Occipital lobe (tissue), 2 donors: ENCODE data around the gene CKMT1B. TPM values are rescaled to one million over a fixed set of nuclear protein-coding genes. Genes with fewer than 3 reads are reported as not detected.
"Not testable (repeated sequence)": the region's sequence is repeated elsewhere in the genome, so short reads cannot be mapped to it uniquely, and the experiment has no call there.

ENCODE experiments used
- DNase-seq: peaks from one replicate; lab custom pipeline; 2025; lab: John Stamatoyannopoulos, UW
- total RNA-seq: library from RNA; depleted of rRNA; stranded (reverse); fragments of >200 nt; gene quantifications from one replicate; pipeline ENCODE4 v1.2.3, GENCODE V29; 2014

The CKMT1B gene
- 6.7 TPM for total RNA-seq

- not testable (repeated sequence) for DNase-seq
Measured at GRCh38 chr15:43593328-43594190, at the start of gene CKMT1B. Gene CKMT1B, plus strand, starts transcription at chr15:43594027. Its CDS starts 192 bp downstream, at chr15:43594219.

- DNase-seq = no peak
Measured at GRCh38 chr15:43544266-43544665, 49.6 kb upstream of the CKMT1B start.

GRCh38 chr15:43545426-43545825 lies 48.4 kb upstream of the CKMT1B start:
- DNase-seq = no peak

- DNase-seq = no peak
Measured at GRCh38 chr15:43547539-43547938, 46.3 kb upstream of the CKMT1B start.

- DNase-seq = no peak
Measured at GRCh38 chr15:43550527-43551363, 43.1 kb upstream of the CKMT1B start.

GRCh38 chr15:43552256-43552655 lies 41.6 kb upstream of the CKMT1B start:
- DNase-seq = no peak

GRCh38 chr15:43552986-43553385 lies 40.8 kb upstream of the CKMT1B start:
- no peak for DNase-seq

- not testable (repeated sequence) for DNase-seq
Measured at GRCh38 chr15:43562753-43563152, 31.1 kb upstream of the CKMT1B start.

GRCh38 chr15:43563793-43564192 lies 30.0 kb upstream of the CKMT1B start:
- not testable (repeated sequence) for DNase-seq

- not testable (repeated sequence) for DNase-seq
Measured at GRCh38 chr15:43566615-43567014, 27.2 kb upstream of the CKMT1B start.

GRCh38 chr15:43574607-43575006 lies 19.2 kb upstream of the CKMT1B start:
- DNase-seq = not testable (repeated sequence)

- not testable (repeated sequence) for DNase-seq
Measured at GRCh38 chr15:43589778-43590466, 3.9 kb upstream of the CKMT1B start, which contains the start of gene PPIP5K1. Gene PPIP5K1, minus strand, starts transcription at chr15:43590208. Its CDS starts 5,704 bp downstream, at chr15:43584504.

- DNase-seq = not testable (repeated sequence)
Measured at GRCh38 chr15:43592841-43593240, 986 bp upstream of the CKMT1B start.

GRCh38 chr15:43599131-43599530 lies 5.3 kb downstream of the CKMT1B start:
- not testable (repeated sequence) for DNase-seq

GRCh38 chr15:43600200-43600599 lies 6.4 kb downstream of the CKMT1B start:
- DNase-seq = not testable (repeated sequence)

GRCh38 chr15:43602233-43602632 lies 8.4 kb downstream of the CKMT1B start:
- DNase-seq = peak; percentile 6

- not testable (repeated sequence) for DNase-seq
Measured at GRCh38 chr15:43617750-43618149, 23.9 kb downstream of the CKMT1B start.

- DNase-seq = not testable (repeated sequence)
Measured at GRCh38 chr15:43618700-43619099, 24.9 kb downstream of the CKMT1B start, which contains the start of gene STRC. Gene STRC, minus strand, starts transcription at chr15:43618800. Its CDS starts 78 bp downstream, at chr15:43618722.

GRCh38 chr15:43622068-43622799 lies 28.4 kb downstream of the CKMT1B start:
- not testable (repeated sequence) for DNase-seq

GRCh38 chr15:43625106-43625505 lies 31.3 kb downstream of the CKMT1B start:
- DNase-seq = no peak

- DNase-seq = not testable (repeated sequence)
Measured at GRCh38 chr15:43626937-43627336, 33.1 kb downstream of the CKMT1B start.
